ENCODE data around the gene PVALEF. TPM values are rescaled to one million over a fixed set of nuclear protein-coding genes. Genes with fewer than 3 reads are reported as not detected.

The PVALEF gene
- total RNA-seq, 4 donors from 2014 or later, result not detected

DNA sequence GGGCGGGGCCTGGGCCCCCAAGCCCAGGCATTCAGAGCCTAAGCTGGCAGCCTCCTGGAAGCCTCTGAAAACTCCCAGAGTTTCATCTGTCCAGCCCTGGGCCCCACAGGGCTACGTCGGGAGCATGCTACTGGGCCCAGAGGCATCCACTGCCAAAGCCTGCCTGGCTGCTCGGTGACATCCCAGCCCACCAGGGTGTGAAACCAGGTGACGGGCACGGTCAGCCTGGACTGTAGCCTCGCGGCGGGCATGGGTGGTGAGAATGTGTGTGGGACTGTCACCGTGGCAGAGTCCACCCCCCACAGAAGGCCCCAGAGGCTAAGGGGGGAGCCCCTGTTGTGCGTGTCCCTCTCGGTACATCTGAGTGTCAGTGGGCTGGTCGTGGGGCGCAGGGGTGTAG is 26.3 kb downstream of the PVALEF start:
- DNase-seq (ENCODE audit: low spot score) (no peak), ATAC-seq (ENCODE audit: low FRiP score) (no peak)
- TF ChIP-seq, protein P1, sequence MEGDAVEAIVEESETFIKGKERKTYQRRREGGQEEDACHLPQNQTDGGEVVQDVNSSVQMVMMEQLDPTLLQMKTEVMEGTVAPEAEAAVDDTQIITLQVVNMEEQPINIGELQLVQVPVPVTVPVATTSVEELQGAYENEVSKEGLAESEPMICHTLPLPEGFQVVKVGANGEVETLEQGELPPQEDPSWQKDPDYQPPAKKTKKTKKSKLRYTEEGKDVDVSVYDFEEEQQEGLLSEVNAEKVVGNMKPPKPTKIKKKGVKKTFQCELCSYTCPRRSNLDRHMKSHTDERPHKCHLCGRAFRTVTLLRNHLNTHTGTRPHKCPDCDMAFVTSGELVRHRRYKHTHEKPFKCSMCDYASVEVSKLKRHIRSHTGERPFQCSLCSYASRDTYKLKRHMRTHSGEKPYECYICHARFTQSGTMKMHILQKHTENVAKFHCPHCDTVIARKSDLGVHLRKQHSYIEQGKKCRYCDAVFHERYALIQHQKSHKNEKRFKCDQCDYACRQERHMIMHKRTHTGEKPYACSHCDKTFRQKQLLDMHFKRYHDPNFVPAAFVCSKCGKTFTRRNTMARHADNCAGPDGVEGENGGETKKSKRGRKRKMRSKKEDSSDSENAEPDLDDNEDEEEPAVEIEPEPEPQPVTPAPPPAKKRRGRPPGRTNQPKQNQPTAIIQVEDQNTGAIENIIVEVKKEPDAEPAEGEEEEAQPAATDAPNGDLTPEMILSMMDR (IDR thresholded peaks at IDR 0.05), result no peak

DNA sequence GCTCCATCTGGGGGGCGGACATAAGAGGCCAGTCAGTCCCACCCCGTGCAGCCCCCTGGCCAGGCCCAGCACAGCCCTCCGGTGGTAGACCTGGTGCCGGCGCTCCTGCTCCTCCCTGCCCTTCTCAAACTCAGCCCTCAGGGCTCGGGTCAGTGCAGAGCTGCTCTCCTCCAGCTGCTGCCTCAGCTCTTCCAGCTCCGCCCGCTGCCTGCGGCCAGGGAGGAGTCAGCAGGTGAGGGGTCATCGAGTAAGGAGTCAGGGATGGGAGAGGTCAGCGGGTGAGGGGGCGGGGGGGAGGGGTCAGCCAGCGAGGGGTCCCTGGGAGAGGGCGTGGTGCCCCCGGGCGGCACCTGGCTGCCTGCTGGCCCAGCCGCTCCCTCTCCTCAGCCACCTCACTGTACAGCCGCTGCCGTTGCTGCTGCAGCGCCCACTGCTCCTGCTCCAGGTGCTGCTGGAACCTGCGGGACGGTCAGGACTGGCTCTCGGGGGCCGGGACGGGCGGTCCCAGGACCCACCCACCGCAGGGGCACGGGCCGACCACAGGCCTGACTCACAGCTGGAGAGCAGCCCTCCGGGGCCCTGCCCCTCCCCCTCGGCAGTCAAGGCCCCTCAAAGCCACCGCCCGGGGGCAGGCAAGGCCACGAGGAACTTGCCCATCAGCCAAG is 27.2 kb downstream of the PVALEF start:
- DNase-seq (ENCODE audit: low spot score) (no peak), ATAC-seq (ENCODE audit: low FRiP score) (no peak)
- TF ChIP-seq, protein P1 (IDR thresholded peaks at IDR 0.05), result no peak

DNA sequence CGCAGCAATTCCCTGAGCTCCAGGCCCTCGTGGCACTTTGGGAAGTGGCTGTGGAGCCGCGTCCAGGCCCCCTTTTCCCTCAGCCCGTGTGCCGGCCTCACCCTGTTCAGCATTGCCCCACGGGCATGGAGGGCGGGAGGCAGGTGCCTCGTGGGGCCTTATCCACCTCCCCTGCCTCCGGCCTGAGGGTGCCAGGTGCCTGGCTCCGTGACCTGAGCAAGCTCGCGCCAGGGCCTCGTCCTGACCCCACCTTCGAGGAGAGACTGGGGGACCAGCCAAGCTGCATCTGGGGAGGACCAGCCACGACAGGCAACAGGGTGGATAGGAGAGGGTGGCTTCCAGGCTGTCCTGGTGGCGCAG is 27.7 kb downstream of the PVALEF start:
- ATAC-seq (ENCODE audit: low FRiP score), result no peak
- TF ChIP-seq, protein P1 (IDR thresholded peaks at IDR 0.05), result no peak
- DNase-seq (ENCODE audit: low spot score), result no peak

DNA sequence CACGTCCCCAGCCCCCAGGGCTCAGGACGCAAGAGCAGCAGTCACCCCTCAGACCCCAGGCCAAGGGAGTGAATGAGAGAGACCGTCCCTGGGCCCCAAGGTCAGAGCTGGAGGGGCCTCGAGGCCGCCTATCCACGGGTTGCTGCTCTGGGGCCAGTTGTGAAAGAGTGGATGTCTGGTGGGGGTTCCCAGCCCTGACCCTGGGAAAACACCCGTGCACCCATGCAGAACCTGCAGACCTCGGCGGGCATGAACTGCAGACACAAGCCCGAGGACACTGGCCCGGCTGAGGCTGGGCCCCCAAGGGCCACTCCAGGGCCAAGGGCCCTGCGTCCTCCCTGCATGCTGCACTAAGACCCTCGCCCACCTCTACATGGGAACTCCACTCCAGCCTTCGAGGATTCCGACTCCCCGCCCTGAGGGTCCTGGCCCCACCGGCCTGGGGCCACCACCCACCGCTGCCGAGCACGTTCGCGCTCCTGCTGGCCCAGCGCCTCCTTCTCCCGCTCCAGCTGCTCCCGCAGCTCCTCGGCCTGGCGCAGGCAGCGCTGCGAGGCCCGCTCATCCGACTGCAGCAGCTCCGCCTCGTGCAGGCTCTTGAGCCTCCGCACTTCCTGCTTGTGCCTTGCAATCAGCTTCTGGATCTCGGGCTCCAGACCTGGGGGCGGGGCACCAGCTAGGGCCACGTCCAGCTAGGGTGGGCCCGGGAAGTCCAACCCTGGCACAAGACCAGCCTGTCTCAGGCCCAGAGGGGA is 28.3 kb downstream of the PVALEF start:
- DNase-seq (ENCODE audit: low spot score), result no peak
- TF ChIP-seq, protein P1 (IDR thresholded peaks at IDR 0.05), result no peak
- ATAC-seq (ENCODE audit: low FRiP score), result no peak

DNA sequence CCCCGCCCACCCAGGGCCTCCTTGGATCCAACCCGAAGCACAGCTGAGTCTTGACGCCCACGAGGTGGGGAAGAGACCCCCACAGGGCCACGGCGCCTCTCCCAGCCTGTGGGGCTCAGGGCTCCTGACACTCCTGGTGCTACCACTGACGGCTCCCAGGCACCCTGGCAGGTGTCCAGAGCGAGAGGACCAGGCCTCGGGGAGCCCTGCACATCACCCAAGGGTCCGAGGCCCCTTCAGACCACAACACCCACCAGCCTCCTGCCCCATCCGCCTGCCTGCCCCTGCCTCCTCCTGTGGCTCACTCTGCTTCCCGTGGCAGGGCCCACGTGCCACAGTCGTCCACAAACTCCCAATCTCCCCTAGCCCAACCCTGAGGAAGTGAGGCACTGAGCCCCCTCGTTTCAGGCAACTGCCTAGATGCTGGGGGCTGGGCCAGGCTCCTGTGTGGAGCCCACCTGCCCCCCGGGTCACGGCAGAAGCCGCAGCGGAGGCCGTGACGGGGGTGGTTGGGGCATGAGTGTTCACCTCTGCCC is 29.0 kb downstream of the PVALEF start:
- DNase-seq (ENCODE audit: low spot score) (no peak), ATAC-seq (ENCODE audit: low FRiP score) (no peak)
- TF ChIP-seq, protein P1 (IDR thresholded peaks at IDR 0.05), result no peak

DNA sequence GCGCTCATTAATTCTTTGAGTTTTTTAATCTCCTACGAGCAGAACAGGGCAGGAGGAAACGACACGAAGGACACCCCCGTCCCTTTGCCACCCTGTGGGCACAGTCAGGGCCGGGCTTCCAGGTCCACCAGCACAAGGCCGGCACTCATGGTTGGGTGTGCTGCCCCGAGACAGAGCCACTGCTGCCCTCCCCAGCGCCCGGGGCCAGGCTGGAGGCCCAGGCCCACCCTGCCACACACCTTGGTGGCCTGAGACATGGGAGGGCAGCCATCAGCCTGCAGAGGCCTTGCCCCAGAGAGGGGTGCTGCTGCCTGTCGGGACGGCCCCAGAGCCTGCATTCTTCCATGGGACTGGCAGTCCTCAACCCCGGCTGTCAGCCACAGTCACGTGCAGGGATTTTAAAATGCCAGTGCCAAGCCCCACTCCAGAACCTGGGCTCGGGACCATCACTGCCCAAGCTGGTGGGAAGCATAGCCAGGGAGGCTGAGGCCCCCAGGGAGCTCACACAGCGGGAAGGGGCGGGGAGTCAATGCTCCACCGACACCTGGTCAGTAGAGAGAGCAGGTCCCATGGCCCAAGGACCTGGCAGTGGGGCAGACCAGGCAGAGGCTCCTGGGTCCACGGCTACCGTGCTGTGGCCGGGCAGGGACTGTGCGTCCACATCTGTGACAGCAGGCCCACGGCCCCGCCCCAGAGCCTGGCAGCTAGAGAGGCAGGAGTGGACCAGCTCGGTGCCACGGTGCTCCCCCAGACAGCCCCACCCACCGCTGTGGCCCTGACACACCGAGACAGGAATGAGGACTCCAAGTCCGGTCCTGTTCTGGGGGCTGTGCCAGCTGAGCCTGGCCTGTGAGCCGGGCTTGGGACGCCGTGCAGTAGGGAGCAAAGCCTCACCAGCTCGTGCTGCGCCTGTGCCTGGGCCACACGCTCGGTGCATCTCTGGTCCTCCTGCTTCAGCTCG is 29.9 kb downstream of the PVALEF start:
- DNase-seq (ENCODE audit: low spot score), result no peak
- TF ChIP-seq, protein P1 (IDR thresholded peaks at IDR 0.05), result no peak
- no peak for ATAC-seq (ENCODE audit: low FRiP score)
